Measurements from ENCODE around the gene LANCL2.

DNA sequence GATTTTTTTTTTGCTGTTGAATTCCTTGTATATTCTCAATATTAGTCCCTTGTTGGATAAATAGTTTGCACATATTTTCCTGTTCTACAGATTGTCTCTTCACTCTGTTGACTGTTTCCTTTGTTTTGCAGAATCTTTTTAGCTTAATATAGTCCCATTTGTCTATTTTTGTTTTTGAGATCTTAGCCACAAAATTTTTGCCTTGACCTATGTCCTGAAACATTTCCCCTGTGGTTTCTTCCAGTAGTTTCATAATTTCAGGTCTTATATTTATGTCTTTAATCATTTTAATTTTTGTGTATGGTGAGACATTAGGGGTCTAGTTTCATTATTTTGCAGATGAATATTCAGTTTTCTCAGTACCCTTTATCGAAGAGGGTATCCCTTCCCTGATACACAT, 92.7 kb downstream of the LANCL2 start:
- TF ChIP-seq CTCF (IDR thresholded peaks at IDR 0.05 in 8 of 11, conservative IDR thresholded peaks at IDR 0.05 in 3 of 11), result no peak
- no peak for TF ChIP-seq POLR2A (IDR thresholded peaks at IDR 0.05)
- no peak for TF ChIP-seq POLR2AphosphoS5 (IDR thresholded peaks at IDR 0.05)
